Ascending aorta (tissue), 2 donors: ENCODE data around the gene TBX4. TPM values are rescaled to one million over a fixed set of nuclear protein-coding genes. Genes with fewer than 3 reads are reported as not detected.
A peak's percentile ranks its signal among the peaks of the same experiment; 100 is the strongest.

ENCODE experiments used
- DNase-seq, 2 donors: peaks; one replicate each; pipeline ENCODE4 v3.0.0-alpha.2; 2019; ENCODE audit warnings: low spot score in 2 of 2
- H3K27ac ChIP-seq, 2 donors: fragments of 200-600 bp; sonication (generic); one replicate each; pipeline ENCODE4 v1.5.1; 2016 to 2017; ENCODE audit warnings: mild to moderate bottlenecking in 1 of 2
- H3K27me3 ChIP-seq: fragments of 200-600 bp; sonication (generic); one replicate; pipeline ENCODE4 v1.5.1; 2017
- H3K36me3 ChIP-seq, 2 donors: fragments of 200-600 bp; sonication (generic); one replicate each; pipeline ENCODE4 v1.5.1; 2016
- H3K4me1 ChIP-seq, 2 donors: fragments of 200-600 bp; sonication (generic); one replicate each; pipeline ENCODE4 v1.5.1; 2016 to 2017; ENCODE audit warnings: mild to moderate bottlenecking in 1 of 2
- H3K4me3 ChIP-seq, 2 donors: fragments of 200-600 bp; sonication (generic); one replicate each; pipeline ENCODE4 v1.5.1; 2016 to 2017; ENCODE audit warnings: mild to moderate bottlenecking in 1 of 2
- H3K9me3 ChIP-seq, 2 donors: fragments of 200-600 bp; sonication (generic); one replicate each; pipeline ENCODE4 v1.5.1; 2016
- CTCF ChIP-seq, 3 experiments: fragments of 200-600 bp in 2 of 3; fragments of 450-650 bp in 1 of 3; sonication (generic) in 2 of 3; IDR thresholded peaks; one replicate each; pipeline ENCODE4 v1.5.1; 2016 to 2019; ENCODE audit warnings: antibody characterized with exemption in 3 of 3, mild to moderate bottlenecking in 1 of 3, moderate library complexity in 1 of 3
- intact Hi-C: fragments of 100-400 bp; cut with DNase I; formaldehyde crosslinking; loops from one replicate; pipeline ENCODE4 v1.15.1; 2023
- total RNA-seq: library from RNA; depleted of rRNA; stranded (reverse); fragments of >200 nt; gene quantifications from one replicate; pipeline ENCODE4 v1.1.0, GENCODE V29; 2016

The TBX4 gene
- not detected for total RNA-seq

- Histone ChIP-seq H3K36me3 (no peaks in the 10 kb centered on the region), H3K27me3 (peaks cover 39% of the 10 kb centered on the region), H3K27ac (no peak within 1 kb of the TSS), H3K4me3 (peak within 1 kb of the TSS; percentile 34 to 63), H3K9me3 (no peaks in the 10 kb centered on the region), H3K4me1 (peaks cover 5 to 14% of the 10 kb centered on the region in 2 donors)
- TF ChIP-seq CTCF (IDR thresholded peaks at IDR 0.05): no peak
- intact Hi-C loops: no loop called here
- DNase-seq: no peak
Measured at GRCh38 chr17:61452301-61453290, at the start of gene TBX4. TBX4 (plus strand) TSS chr17:61452422; CDS start chr17:61456491, 4,069 bp downstream.

- H3K27ac ChIP-seq: peak overlapping the region; percentile 12 to 92
- H3K4me3 ChIP-seq: peak overlapping the region in 1 of 2 donors; percentile 83
- no peak for TF ChIP-seq CTCF (IDR thresholded peaks at IDR 0.05)
- peaks cover 0 to 26% of the 10 kb centered on the region in 2 donors for H3K4me1 ChIP-seq
- H3K27me3 ChIP-seq: peaks cover 4% of the 10 kb centered on the region
- no peaks in the 10 kb centered on the region for H3K9me3 ChIP-seq
- H3K36me3 ChIP-seq: peaks cover 14 to 31% of the 10 kb centered on the region in 2 donors
- no peak for DNase-seq
- intact Hi-C loops: loop anchor here (5.0 kb wide), 1 partner anchor 524 kb away; the partner anchor contains the start of gene INTS2
Measured at GRCh38 chr17:61402978-61403800, 49.0 kb upstream of the TBX4 start.

GRCh38 chr17:61403801-61404662, 48.2 kb upstream of the TBX4 start:
- intact Hi-C loops: loop anchor here (5.0 kb wide), 1 partner anchor 523 kb away; the partner anchor contains the start of gene INTS2
- Histone ChIP-seq H3K9me3 (no peaks in the 10 kb centered on the region), H3K27me3 (peaks cover 4% of the 10 kb centered on the region), H3K4me1 (peaks cover 0 to 35% of the 10 kb centered on the region in 2 donors), H3K4me3 (peak overlapping the region; percentile 23 to 83), H3K27ac (peak overlapping the region; percentile 16 to 92), H3K36me3 (peaks cover 14 to 31% of the 10 kb centered on the region in 2 donors)
- DNase-seq: no peak
- no peak for TF ChIP-seq CTCF (IDR thresholded peaks at IDR 0.05)

DNA sequence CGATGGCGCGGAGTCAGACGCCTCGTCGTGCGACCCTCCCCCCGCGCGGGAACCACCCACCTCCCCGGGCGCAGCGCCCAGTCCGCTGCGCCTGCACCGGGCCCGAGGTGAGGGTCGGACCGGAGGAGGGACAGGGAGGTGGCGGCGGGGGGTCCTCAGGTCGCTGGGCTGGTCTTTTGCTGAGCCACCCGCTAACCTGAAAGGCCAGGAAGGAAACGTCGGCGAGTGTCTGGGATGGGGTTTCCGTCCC, 47.6 kb upstream of the TBX4 start:
- peak overlapping the region; percentile 16 to 92 for H3K27ac ChIP-seq
- DNase-seq: no peak
- no peaks in the 10 kb centered on the region for H3K9me3 ChIP-seq
- TF ChIP-seq CTCF (IDR thresholded peaks at IDR 0.05): no peak
- H3K36me3 ChIP-seq: peaks cover 14 to 31% of the 10 kb centered on the region in 2 donors
- H3K27me3 ChIP-seq: no peaks in the 10 kb centered on the region
- peaks cover 0 to 36% of the 10 kb centered on the region in 2 donors for H3K4me1 ChIP-seq
- intact Hi-C loops: loop anchor here (5.0 kb wide), 1 partner anchor 523 kb away; the partner anchor contains the start of gene INTS2
- H3K4me3 ChIP-seq: peak overlapping the region; percentile 23 to 83
